Keratinocyte (primary cell): Measurements from ENCODE around the gene PPM1B. TPM values are rescaled to one million over a fixed set of nuclear protein-coding genes. Genes with fewer than 3 reads are reported as not detected.

Experiments
- DNase-seq: peaks from one replicate; pipeline ENCODE4 v3.0.0-alpha.2; 2011; ENCODE audit warnings: low read depth, missing footprints, low spot score
- FAIRE-seq: peaks from 2 replicates; lab custom pipeline; 2011; peaks lifted over from hg19 to GRCh38; lab: Jason Lieb, UNC
- H2AFZ ChIP-seq: 2 replicates; pipeline ENCODE4 v1.6.0; 2012; ENCODE audit warnings: low read length, control low read depth, inconsistent platforms; ENCODE audit not compliant: control insufficient read depth
- H3K27ac ChIP-seq: 2 replicates; pipeline ENCODE4 v1.5.1; 2011; ENCODE audit warnings: low read length; ENCODE audit not compliant: control insufficient read depth, insufficient read depth
- H3K27me3 ChIP-seq: 3 replicates; pipeline ENCODE4 v1.6.0; 2011; ENCODE audit warnings: low read length; ENCODE audit not compliant: control insufficient read depth, insufficient read depth; ENCODE audit errors: extremely low read depth
- H3K36me3 ChIP-seq, 2 experiments: 2 replicates in 1 of 2; 3 replicates in 1 of 2; pipeline ENCODE4 v1.5.1; 2011; ENCODE audit warnings: low read length in 2 of 2, mild to moderate bottlenecking in 1 of 2; ENCODE audit not compliant: control insufficient read depth in 2 of 2, insufficient read depth in 2 of 2; ENCODE audit errors: extremely low read depth in 1 of 2
- H3K4me1 ChIP-seq: 3 replicates; pipeline ENCODE4 v1.5.1; 2011; ENCODE audit warnings: low read length; ENCODE audit not compliant: control insufficient read depth, insufficient read depth; ENCODE audit errors: extremely low read depth
- H3K4me2 ChIP-seq: 3 replicates; pipeline ENCODE4 v1.6.0; 2011; ENCODE audit warnings: low read depth, low read length; ENCODE audit not compliant: control insufficient read depth, insufficient read depth; ENCODE audit errors: extremely low read depth
- H3K4me3 ChIP-seq, 3 experiments: fragments of 200-600 bp in 1 of 3; sonication (generic) in 1 of 3; 2 replicates in 2 of 3; 3 replicates in 1 of 3; pipeline ENCODE4 v1.5.1; 2011 to 2016; ENCODE audit warnings: low read length in 3 of 3, mild to moderate bottlenecking in 3 of 3, control low read depth in 2 of 3, inconsistent platforms in 1 of 3, low read depth in 1 of 3, mixed read lengths in 1 of 3, mixed run types in 1 of 3, moderate library complexity in 1 of 3; ENCODE audit not compliant: control insufficient read depth in 2 of 3, insufficient read depth in 2 of 3; ENCODE audit errors: extremely low read depth in 1 of 3
- H3K79me2 ChIP-seq: 2 replicates; pipeline ENCODE4 v1.6.0; 2012; ENCODE audit warnings: low read length; ENCODE audit not compliant: control insufficient read depth, insufficient read depth
- H3K9ac ChIP-seq: 3 replicates; pipeline ENCODE4 v1.6.0; 2011; ENCODE audit warnings: low read length; ENCODE audit not compliant: control insufficient read depth, insufficient read depth; ENCODE audit errors: extremely low read depth
- H3K9me1 ChIP-seq: 3 replicates; pipeline ENCODE4 v1.6.0; 2011; ENCODE audit warnings: low read length; ENCODE audit not compliant: control insufficient read depth, insufficient read depth; ENCODE audit errors: extremely low read depth
- H3K9me3 ChIP-seq: 2 replicates; pipeline ENCODE4 v1.5.1; 2012; ENCODE audit warnings: low read depth, low read length; ENCODE audit not compliant: control insufficient read depth
- H4K20me1 ChIP-seq: 3 replicates; pipeline ENCODE4 v1.6.0; 2011; ENCODE audit warnings: low read length; ENCODE audit not compliant: control insufficient read depth, insufficient read depth; ENCODE audit errors: extremely low read depth
- CTCF ChIP-seq, 3 experiments: IDR thresholded peaks in 1 of 3; conservative IDR thresholded peaks in 1 of 3; optimal IDR thresholded peaks in 1 of 3; 2 replicates in 2 of 3; 3 replicates in 1 of 3; pipeline versions ENCODE3 to v1.5.1; 2011; ENCODE audit warnings: low read length in 3 of 3, mild to moderate bottlenecking in 3 of 3, moderate library complexity in 2 of 3, control low read depth in 1 of 3, inconsistent platforms in 1 of 3; ENCODE audit not compliant: insufficient read depth in 2 of 3; ENCODE audit errors: extremely low read depth in 1 of 3
- EZH2 ChIP-seq: IDR thresholded peaks from one replicate; pipeline ENCODE4 v1.6.1; 2012; ENCODE audit warnings: inconsistent platforms, mild to moderate bottlenecking, low read length, moderate library complexity
- dilution Hi-C: fragments of 300-500 bp; cut with MboI; formaldehyde crosslinking; loops from one replicate; pipeline ENCODE4 v1.7.0; 2020; ENCODE audit warnings: low sequenced_read_pairs; ENCODE audit not compliant: extremely low pct_ligation_motif_present
- polyA plus RNA-seq, 5 experiments: library from polyadenylated mRNA; depleted of rRNA in 3 of 5; stranded (reverse) in 3 of 5; stranded (forward) in 1 of 5; unstranded in 1 of 5; fragments of >200 nt; gene quantifications; 1 replicate in 1 of 5; 2 replicates in 3 of 5; 3 replicates in 1 of 5; pipeline versions ENCODE4 v1.2.1 to v1.2.3, GENCODE V29; 2011 to 2012; ENCODE audit warnings: missing spikeins in 2 of 5, low read depth in 1 of 5, low replicate concordance in 1 of 5

The PPM1B gene
- polyA plus RNA-seq, 1 donor (not counting 4 experiments of a cell fraction or from before 2014, with no cell fraction given) = 34.5 TPM

- Histone ChIP-seq H4K20me1 (peaks cover 2% of the 10 kb centered on the region), H3K27ac (no peak overlapping the region)
Measured at GRCh38 chr2:44191739-44192138, 23.1 kb downstream of the PPM1B start.

GRCh38 chr2:44192646-44193045 is 24.0 kb downstream of the PPM1B start:
- no peaks in the 10 kb centered on the region for H3K4me1 ChIP-seq
- no peak overlapping the region for H3K27ac ChIP-seq
- FAIRE-seq (no peak), DNase-seq (no peak)
- H3K9ac ChIP-seq = no peak overlapping the region
- no peaks in the 10 kb centered on the region for H3K36me3 ChIP-seq
- peaks cover 46% of the 10 kb centered on the region for H3K79me2 ChIP-seq
- H3K4me3 ChIP-seq = no peak overlapping the region
- H3K4me2 ChIP-seq = no peak overlapping the region
- TF ChIP-seq EZH2 = no peak
- TF ChIP-seq CTCF (optimal IDR thresholded peaks at IDR 0.05 in 1 of 3, IDR thresholded peaks at IDR 0.05 in 1 of 3, conservative IDR thresholded peaks at IDR 0.05 in 1 of 3; ENCODE audit: extremely low read depth in 1 of 3, insufficient read depth in 2 of 3, low read length in 3 of 3) = no peak
- no peak overlapping the region for H2AFZ ChIP-seq
- no peaks in the 10 kb centered on the region for H3K27me3 ChIP-seq
- dilution Hi-C loops = no loop called here
- H3K9me3 ChIP-seq = no peaks in the 10 kb centered on the region
- no peaks in the 10 kb centered on the region for H4K20me1 ChIP-seq
- H3K9me1 ChIP-seq = no peaks in the 10 kb centered on the region

More at GRCh38 chr2:44191739-44192138, 23.1 kb downstream of the PPM1B start:
- no peaks in the 10 kb centered on the region for H3K4me1 ChIP-seq
- H3K9me1 ChIP-seq = no peaks in the 10 kb centered on the region
- TF ChIP-seq EZH2 (no peak), CTCF (optimal IDR thresholded peaks at IDR 0.05 in 1 of 3, IDR thresholded peaks at IDR 0.05 in 1 of 3, conservative IDR thresholded peaks at IDR 0.05 in 1 of 3; ENCODE audit: extremely low read depth in 1 of 3, insufficient read depth in 2 of 3, low read length in 3 of 3) (no peak)
- H3K4me2 ChIP-seq = no peak overlapping the region
- H3K9me3 ChIP-seq = no peaks in the 10 kb centered on the region
- H3K9ac ChIP-seq = no peak overlapping the region
- H3K36me3 ChIP-seq = no peaks in the 10 kb centered on the region
- H3K27me3 ChIP-seq = no peaks in the 10 kb centered on the region
- dilution Hi-C loops = no loop called here
- no peak overlapping the region for H2AFZ ChIP-seq
- FAIRE-seq (no peak), DNase-seq (no peak)
- H3K4me3 ChIP-seq = no peak overlapping the region
- peaks cover 50% of the 10 kb centered on the region for H3K79me2 ChIP-seq
